HG03432 (cell line): Measurements from ENCODE around the gene RAB3B.
"Not testable (repeated sequence)": the region's sequence is repeated elsewhere in the genome, so short reads cannot be mapped to it uniquely, and the experiment has no call there.

Experiments
- ATAC-seq: cut with Tn5 transposase; IDR thresholded peaks from one replicate; pipeline ENCODE4 v1.9.1; 2021; ENCODE audit warnings: mild to moderate bottlenecking, moderate library complexity; ENCODE audit not compliant: unreplicated experiment

RAB3B gene

DNA sequence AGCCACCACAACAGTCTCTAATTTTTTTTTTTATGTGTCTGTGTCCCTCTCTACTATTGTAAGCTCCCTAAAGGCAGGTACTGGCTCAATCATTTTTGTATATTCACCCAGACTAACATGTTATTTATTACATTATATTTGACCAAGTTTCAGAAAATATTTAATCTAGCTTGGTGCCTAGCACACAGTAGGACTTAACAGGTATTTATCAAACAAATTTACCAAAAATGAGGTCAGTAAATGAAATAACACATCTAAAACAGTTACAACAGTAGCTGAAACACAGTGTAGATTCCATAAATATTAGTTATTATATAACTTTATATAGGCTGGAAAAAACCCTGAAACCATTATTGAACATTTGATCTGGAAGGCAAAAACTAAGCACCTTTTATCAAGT is 114.7 kb downstream of the RAB3B start:
- no peak for ATAC-seq

DNA sequence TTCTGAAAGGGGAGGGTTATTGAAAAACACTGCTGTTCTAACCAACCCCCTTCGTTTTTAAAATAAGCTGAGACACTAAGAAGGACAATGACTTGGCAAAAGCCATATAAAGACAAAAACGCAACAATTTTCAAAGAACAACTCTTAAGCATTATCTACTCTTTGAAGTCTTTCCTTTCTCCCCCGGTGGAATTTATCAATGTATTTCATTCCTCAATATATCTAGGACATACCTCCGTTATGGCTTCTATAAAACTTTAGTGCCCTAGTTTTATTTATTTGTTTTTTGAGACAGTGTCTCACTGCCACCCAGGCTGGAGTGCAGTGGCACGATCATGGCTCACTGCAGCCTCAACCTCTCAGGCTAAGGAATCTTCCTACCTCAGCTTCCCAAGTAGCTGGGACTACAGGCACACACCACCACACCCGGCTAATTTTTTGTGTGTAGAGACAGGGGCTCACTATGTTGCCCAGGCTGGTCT is 115.2 kb downstream of the RAB3B start:
- ATAC-seq = no peak

DNA sequence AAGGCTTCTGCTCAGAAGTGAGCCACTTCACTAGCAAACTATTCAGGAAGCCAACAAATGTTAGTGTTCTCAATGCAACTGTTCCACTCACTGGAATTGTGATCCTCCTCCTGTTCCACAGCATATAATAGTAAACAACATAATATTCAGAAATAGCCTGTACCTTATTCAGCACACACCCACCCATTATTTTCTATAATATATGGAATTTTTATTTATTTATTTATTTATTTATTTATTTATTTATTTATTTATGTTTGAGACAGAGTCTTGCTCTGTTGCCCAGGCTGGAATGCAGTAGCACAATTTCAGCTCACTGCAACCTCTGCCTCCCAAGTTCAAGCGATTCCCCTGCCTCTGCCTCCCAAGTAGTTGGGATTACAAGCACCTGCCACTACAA is 117.2 kb downstream of the RAB3B start:
- not testable (repeated sequence) for ATAC-seq

DNA sequence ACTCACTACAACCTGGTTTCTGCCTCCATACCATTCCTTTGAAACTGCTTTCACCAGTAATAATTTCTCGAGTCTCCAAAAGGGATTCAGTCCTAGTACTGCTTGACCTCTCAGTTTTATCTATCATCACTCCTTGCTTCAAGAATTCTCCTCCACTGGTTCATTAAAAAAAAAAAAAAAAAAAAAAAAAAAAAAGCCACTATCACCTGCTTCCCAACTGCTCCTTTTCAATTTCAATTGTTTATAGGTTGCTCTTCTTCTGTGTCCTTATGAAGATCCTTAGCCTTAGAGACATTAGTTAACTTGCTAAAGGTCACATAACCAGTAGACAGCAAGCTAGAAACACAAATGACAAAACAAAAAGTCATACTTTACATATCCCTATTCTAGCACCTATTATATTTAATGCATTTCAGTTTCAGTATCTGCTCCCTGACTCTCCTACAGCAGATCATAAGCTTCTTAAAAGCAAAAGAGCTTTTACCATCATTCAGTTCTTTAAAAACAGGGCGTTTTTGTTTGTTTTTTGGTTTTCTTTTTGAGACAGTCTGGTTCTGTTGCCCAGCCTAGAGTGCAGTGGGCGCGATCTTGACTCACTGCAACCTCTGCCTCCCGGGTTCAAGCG is 119.0 kb downstream of the RAB3B start:
- ATAC-seq = no peak

DNA sequence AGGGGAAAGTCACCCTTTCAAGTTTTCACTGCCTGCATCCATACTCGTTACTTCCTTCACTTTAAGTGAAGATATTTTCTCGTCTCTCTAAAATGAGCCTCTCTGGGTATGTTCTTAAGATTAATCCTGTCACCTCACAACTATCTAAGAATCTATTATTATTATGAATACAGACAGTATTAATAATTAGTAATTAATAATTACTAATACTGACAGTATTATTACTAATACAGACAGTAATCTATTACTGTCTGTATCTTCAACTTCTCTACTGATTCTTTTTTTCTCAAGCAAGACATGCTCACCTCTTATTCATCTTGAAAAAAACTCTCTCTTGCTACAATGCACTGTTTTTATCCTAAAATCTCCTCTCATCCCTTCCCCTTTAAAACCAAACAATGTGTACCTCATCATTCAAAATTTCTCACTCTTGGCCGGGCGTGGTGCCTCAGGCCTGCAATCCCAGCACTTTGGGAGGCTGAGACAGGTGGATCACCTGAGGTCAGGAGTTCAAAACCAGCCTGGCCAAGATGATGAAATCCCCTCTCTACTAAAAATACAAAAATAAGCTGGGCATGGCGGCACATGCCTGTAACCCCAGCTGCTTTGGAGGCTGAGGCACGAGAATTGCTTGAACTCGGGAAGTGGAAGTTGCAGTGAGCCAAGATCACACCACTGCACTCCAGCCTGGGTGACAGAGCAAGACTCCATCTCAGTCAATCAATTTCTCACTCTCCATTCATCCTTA is 119.7 kb downstream of the RAB3B start:
- no peak for ATAC-seq

DNA sequence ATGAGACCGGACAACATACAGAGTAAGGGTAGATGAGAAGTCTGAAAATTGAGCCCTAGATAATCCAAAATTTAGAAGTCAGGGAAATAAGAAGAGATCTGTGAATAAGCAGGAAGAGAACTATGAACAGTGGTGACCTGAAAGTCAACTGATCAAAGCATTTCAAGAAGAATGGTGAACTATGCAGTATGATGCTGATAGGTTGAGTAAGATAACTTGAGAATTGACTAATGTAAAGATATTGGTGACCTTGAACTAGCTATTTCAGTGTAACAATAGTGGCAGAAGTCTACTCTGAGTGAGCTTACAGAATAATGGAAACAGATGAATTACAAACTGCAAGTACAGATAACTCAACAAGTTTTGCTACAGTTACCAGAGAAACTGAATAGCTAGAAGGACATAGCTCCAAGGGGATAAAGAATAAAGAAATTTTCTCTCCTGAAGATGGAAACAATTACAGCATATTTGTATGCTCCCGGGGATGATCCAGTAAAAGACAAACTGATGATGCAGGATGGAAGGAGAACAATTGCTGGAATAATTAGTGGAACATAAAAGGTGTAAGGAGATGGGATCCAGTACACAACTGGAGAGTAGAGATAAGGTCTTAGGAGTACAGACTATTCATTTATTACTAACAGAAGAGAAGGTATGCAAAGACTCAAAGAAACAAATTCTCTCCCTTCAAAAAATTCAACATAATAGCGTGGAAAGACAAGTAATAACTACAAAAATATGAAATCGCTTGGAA is 122.8 kb downstream of the RAB3B start:
- no peak for ATAC-seq

DNA sequence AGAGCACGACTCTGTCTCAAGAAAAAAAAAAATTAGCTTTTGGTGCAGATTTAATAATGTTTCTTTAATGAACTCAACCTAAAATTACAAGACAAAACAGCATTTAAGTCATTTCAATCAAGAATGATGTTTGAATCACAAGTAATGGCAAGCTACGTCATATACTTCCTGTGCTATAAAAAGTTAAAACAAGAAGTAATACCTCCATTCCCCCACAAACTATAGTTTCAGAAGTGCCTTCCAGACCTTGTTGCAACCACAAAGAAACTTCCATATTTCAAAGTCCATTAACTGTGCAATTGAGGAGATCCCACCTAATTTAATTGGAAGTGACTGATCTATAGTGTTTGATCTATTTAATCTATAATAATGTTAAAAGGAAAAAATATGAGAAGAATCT is 127.1 kb downstream of the RAB3B start:
- peak; percentile 75 for ATAC-seq

DNA sequence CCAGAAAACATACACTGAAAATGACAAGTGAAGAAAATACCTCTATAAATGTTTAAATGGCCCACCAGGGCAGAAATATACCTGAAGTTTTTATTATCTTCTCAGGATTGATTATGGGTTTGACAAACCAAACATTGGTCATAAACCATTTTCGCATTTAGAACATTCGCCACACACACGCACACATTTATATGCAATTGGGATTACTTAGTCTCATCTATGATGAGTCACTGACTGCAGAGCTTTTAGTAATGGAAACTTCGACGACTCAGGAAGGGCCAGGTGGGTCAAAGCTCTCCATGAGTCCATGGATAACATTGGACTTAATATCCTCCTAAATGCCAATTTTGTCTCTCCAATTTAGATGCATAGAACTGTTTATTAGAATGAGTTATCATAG is 128.8 kb downstream of the RAB3B start:
- no peak for ATAC-seq

DNA sequence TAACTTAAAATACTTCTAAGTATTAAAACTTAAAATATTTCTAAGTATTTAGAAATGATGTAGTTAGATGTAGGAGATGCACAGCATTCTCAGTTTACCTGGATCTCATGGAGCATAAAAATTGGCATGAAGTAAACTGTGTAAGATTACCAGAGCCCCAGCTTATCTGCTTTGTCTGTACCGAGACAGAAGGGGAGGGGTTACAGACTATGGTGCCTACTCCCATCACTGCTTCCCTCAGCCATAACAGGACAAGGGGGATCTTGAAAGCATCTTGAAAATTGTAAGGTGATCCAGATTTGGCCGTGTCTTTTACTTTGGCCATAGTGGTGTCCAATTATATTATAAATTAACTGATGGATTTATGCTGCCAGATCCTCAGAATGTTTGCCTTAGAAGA is 130.8 kb downstream of the RAB3B start:
- no peak for ATAC-seq

DNA sequence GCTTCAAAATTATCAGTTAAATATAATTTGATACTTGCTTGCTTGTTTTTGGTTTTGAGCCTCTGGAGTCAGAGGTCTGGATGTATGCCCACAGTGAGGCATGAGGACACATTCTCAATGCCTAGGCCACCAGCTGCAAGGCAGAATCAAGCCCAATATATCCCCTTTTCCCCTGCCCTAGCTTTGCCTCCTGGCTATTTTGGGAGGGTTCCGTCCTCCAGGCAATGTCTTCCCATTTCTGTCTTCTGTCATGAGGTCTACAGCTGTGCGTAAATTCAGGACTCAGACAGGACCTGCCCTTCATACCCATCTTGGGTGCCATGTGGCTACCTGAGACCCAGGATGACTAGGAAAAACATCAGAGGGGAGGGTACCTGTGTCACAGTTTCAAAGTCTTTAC is 131.2 kb downstream of the RAB3B start:
- ATAC-seq = no peak

DNA sequence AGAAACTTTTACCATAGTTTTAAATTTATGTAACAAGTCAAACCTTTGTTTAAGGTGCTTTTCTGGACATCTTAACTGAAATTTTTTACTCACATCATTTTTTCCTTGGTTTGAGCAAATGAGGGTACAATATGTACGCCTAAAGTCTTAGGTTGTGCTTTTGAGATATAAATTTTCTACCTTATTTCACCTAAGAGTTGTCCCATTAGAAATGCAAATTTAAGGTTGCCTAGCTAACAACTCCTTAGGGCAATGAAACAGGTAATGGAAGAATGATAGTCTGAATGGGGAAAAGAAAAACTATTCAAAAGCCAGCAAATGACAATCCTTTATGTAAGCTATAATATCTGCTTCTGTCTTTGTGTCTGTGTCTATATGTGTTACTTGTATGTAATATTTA is 131.6 kb downstream of the RAB3B start:
- no peak for ATAC-seq
